SK-N-SH treated with all-trans-retinoic acid at 6 μM for 48 hours (cell line): ENCODE data around the gene TSC2.
A peak's percentile ranks its signal among the peaks of the same experiment; 100 is the strongest.

Experiments
- ATAC-seq: fragments of 200-7000 bp; cut with Tn5 transposase; 3 replicates; pipeline ENCODE4 v1.9.1; 2020; ENCODE audit warnings: mild to moderate bottlenecking, moderate library complexity
- ARNTL ChIP-seq: fragments of 450-650 bp; formaldehyde crosslinking; IDR thresholded peaks from 2 replicates; pipeline ENCODE4 v1.5.0; 2020; ENCODE audit warnings: low read depth, mild to moderate bottlenecking, moderate library complexity, borderline replicate concordance
- CREB5 ChIP-seq: fragments of 250-450 bp; sonication (Bioruptor Pico); IDR thresholded peaks from 2 replicates; pipeline ENCODE4 v1.5.1; 2020; ENCODE audit warnings: low read depth, mild to moderate bottlenecking, moderate library complexity
- CSDC2 ChIP-seq: fragments of 250-450 bp; sonication (Bioruptor Pico); IDR thresholded peaks from 2 replicates; pipeline ENCODE4 v1.5.0; 2020; ENCODE audit warnings: mild to moderate bottlenecking, moderate library complexity
- CSRNP3 ChIP-seq: fragments of 250-450 bp; sonication (Bioruptor Pico); IDR thresholded peaks from 2 replicates; pipeline ENCODE4 v1.5.1; 2021; ENCODE audit warnings: mild to moderate bottlenecking, moderate library complexity
- ESRRG ChIP-seq: fragments of 250-450 bp; sonication (Bioruptor Pico); IDR thresholded peaks from 2 replicates; pipeline ENCODE4 v1.6.1; 2021; ENCODE audit warnings: mild to moderate bottlenecking
- ISL1 ChIP-seq: fragments of 250-450 bp; sonication (Bioruptor Pico); IDR thresholded peaks from 2 replicates; pipeline ENCODE4 v2.1.2; 2022; ENCODE audit warnings: mild to moderate bottlenecking, moderate library complexity
- PATZ1 ChIP-seq: fragments of 250-450 bp; sonication (Bioruptor Pico); IDR thresholded peaks from 2 replicates; pipeline ENCODE4 v1.8.0; 2020; ENCODE audit warnings: mild to moderate bottlenecking, moderate library complexity, borderline replicate concordance
- POU6F1 ChIP-seq: fragments of 250-450 bp; sonication (Bioruptor Pico); IDR thresholded peaks from 2 replicates; pipeline ENCODE4 v1.8.0; 2021; ENCODE audit warnings: low read depth, mild to moderate bottlenecking, moderate library complexity, borderline replicate concordance
- PPARA ChIP-seq: fragments of 250-450 bp; sonication (Bioruptor Pico); IDR thresholded peaks from 2 replicates; pipeline ENCODE4 v1.5.0; 2020; ENCODE audit warnings: mild to moderate bottlenecking, borderline replicate concordance
- SNAI2 ChIP-seq: fragments of 250-450 bp; sonication (Bioruptor Pico); IDR thresholded peaks from 2 replicates; pipeline ENCODE4 v1.5.0; 2020; ENCODE audit warnings: mild to moderate bottlenecking, moderate library complexity
- TCF4 ChIP-seq: fragments of 250-450 bp; sonication (Bioruptor Pico); IDR thresholded peaks from 2 replicates; pipeline ENCODE4 v1.8.0; 2021; ENCODE audit warnings: mild to moderate bottlenecking, moderate library complexity, borderline replicate concordance
- TOX ChIP-seq: fragments of 250-450 bp; sonication (Bioruptor Pico); IDR thresholded peaks from 2 replicates; pipeline ENCODE4 v1.8.0; 2021; ENCODE audit warnings: mild to moderate bottlenecking, moderate library complexity, borderline replicate concordance
- TSHZ2 ChIP-seq: fragments of 250-450 bp; sonication (Bioruptor Pico); IDR thresholded peaks from 2 replicates; pipeline ENCODE4 v1.5.0; 2020; ENCODE audit warnings: mild to moderate bottlenecking, moderate library complexity
- ZC3H10 ChIP-seq: fragments of 250-450 bp; sonication (Bioruptor Pico); IDR thresholded peaks from 2 replicates; pipeline ENCODE4 v1.5.1; 2021; ENCODE audit warnings: mild to moderate bottlenecking, moderate library complexity
- ZFP3 ChIP-seq: fragments of 250-450 bp; sonication (Bioruptor Pico); IDR thresholded peaks from 2 replicates; pipeline ENCODE4 v1.5.0; 2020; ENCODE audit warnings: mild to moderate bottlenecking, moderate library complexity
- ZFP30 ChIP-seq: fragments of 450-650 bp; formaldehyde crosslinking; IDR thresholded peaks from 2 replicates; pipeline ENCODE4 v1.5.0; 2022; ENCODE audit warnings: mild to moderate bottlenecking, moderate library complexity
- ZNF565 ChIP-seq: fragments of 450-650 bp; formaldehyde crosslinking; conservative IDR thresholded peaks from 2 replicates; pipeline ENCODE4 v1.5.0; 2020; ENCODE audit warnings: low read depth, mild to moderate bottlenecking, moderate library complexity
- ZNF70 ChIP-seq: fragments of 450-650 bp; formaldehyde crosslinking; IDR thresholded peaks from 2 replicates; pipeline ENCODE4 v1.5.0; 2020; ENCODE audit warnings: mild to moderate bottlenecking, moderate library complexity
- ZNF8 ChIP-seq: fragments of 450-650 bp; formaldehyde crosslinking; IDR thresholded peaks from 2 replicates; pipeline ENCODE4 v1.5.0; 2020; ENCODE audit warnings: mild to moderate bottlenecking, moderate library complexity

Gene TSC2

GRCh38 chr16:2047330-2048115, at the start of gene TSC2, which contains the start of gene NTHL1:
TSC2 (plus strand) TSS chr16:2047985; CDS start chr16:2048616, 631 bp downstream.
NTHL1 (minus strand) TSS chr16:2047834; CDS start chr16:2047823, 11 bp downstream.
- peak; percentile 97 for ATAC-seq
- TF ChIP-seq TOX (CRISPR knock-in tag): no peak
- peak; percentile 33; the same call in 1 of the 2 replicates for TF ChIP-seq ZNF70 (CRISPR knock-in tag)
- TF ChIP-seq ESRRG (CRISPR knock-in tag): no peak
- TF ChIP-seq CSDC2 (CRISPR knock-in tag): 0 out of 2 replicates have a peak, but pooled peaks have one; percentile 80
- TF ChIP-seq ZC3H10: no peak
- no peak for TF ChIP-seq CREB5 (CRISPR knock-in tag)
- TF ChIP-seq PPARA (CRISPR knock-in tag): no peak
- peak; percentile 88 for TF ChIP-seq ZFP3 (CRISPR knock-in tag)
- no peak for TF ChIP-seq PATZ1 (CRISPR knock-in tag)
- no peak for TF ChIP-seq ZNF565 (CRISPR knock-in tag)
- no peak for TF ChIP-seq SNAI2
- TF ChIP-seq POU6F1 (CRISPR knock-in tag): no peak
- TF ChIP-seq TSHZ2 (CRISPR knock-in tag): 0 out of 2 replicates have a peak, but pooled peaks have one; percentile 54
- TF ChIP-seq ARNTL (CRISPR knock-in tag): no peak
- no peak for TF ChIP-seq ISL1 (CRISPR knock-in tag)

- ATAC-seq: no peak
- TF ChIP-seq CSRNP3 (no peak), SNAI2 (no peak), PPARA (CRISPR knock-in tag) (no peak), ESRRG (CRISPR knock-in tag) (no peak)
Observed at GRCh38 chr16:1998360-1998835, 49.4 kb upstream of the TSC2 start.

GRCh38 chr16:1998852-1999801, 48.7 kb upstream of the TSC2 start:
- no peak for ATAC-seq
- TF ChIP-seq TSHZ2 (CRISPR knock-in tag) (no peak), TCF4 (CRISPR knock-in tag) (no peak), ZFP30 (no peak), PATZ1 (CRISPR knock-in tag) (no peak), ZNF565 (CRISPR knock-in tag) (no peak), ZNF8 (CRISPR knock-in tag) (no peak)
